ENCODE data around the gene RAB7A. TPM values are rescaled to one million over a fixed set of nuclear protein-coding genes. Genes with fewer than 3 reads are reported as not detected.

The RAB7A gene
- total RNA-seq, 1 experiment from 2014 or later = 50.8 TPM

DNA sequence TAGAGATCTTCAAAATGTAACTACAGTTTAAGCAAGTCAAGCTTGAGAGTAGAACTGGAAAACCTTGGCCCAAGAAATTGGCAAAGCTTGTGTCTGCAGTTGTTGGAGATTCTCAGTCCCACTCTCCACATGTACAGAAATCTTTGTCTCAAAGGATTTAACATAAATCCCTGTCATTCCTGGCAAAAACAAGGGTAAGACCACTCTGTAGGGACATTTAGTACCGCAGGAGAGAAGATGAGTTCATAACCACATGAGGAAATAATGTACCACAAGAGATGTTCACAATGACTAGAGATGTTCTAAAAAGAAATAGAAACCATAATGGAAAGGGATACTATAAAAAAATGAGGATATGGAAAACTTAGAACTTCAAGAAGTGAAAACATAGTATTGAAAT, 73.7 kb downstream of the RAB7A start:
- Histone ChIP-seq H3K4me3 (no peak overlapping the region), H3K9me3 (replicated peaks) (no peaks in the 10 kb centered on the region), H3K36me3 (peaks cover 51% of the 10 kb centered on the region), H3K27me3 (replicated peaks) (no peaks in the 10 kb centered on the region), H3K4me1 (replicated peaks) (peaks cover 12% of the 10 kb centered on the region), H3K27ac (no peak overlapping the region)
- no peak for DNase-seq (ENCODE audit: low read depth in 1 of 2, low spot score in 2 of 2)

DNA sequence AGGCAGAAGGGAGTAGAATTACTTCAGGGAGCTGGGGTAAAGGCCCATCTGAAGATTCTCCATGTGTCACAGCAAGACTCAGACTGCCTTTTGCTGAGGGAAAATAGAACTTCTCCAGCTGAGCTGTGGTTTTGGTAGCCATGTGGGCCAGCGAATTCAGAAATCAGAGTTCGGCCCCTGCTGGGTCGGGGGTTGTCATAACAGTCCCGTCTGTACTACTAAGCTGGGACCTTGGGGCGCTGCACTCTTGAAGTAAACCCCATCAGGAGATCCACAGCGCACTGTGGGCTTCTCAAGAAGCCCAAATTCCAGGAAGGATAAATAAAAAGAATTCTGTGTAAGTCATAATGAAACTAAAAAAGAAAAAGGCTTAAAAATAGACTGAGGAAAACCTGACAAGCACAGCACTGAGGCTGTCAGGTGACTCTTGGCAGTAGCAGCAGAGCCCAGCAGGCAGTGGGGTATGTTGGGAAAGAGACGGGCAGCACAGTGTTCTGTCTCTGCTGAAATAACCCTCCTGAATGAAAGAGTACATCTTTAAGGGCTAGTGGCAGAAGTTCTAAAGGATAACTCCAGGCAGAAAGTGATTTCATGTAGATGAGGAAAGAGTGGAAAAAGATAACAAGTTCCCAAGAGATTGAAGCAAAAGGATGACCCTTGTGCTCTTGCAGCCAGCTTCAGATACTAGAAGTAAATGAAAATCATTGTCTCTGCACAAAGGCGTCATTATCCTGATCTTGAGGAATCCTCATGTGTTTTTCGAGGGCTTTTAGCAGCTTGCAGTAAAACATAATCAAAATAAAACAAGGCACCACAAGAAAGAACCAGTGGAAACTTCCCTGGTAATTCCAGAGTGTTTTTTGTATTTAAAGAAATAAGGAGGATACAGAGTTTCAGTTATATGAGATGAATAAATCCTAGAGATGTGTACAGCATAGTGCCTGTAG, 74.5 kb downstream of the RAB7A start:
- H3K27ac ChIP-seq = no peak overlapping the region
- peaks cover 60% of the 10 kb centered on the region for H3K36me3 ChIP-seq
- no peaks in the 10 kb centered on the region for H3K9me3 ChIP-seq (replicated peaks)
- no peak overlapping the region for H3K4me3 ChIP-seq
- no peaks in the 10 kb centered on the region for H3K27me3 ChIP-seq (replicated peaks)
- peaks cover 17% of the 10 kb centered on the region for H3K4me1 ChIP-seq (replicated peaks)
- DNase-seq (ENCODE audit: low read depth in 1 of 2, low spot score in 2 of 2) = no peak

DNA sequence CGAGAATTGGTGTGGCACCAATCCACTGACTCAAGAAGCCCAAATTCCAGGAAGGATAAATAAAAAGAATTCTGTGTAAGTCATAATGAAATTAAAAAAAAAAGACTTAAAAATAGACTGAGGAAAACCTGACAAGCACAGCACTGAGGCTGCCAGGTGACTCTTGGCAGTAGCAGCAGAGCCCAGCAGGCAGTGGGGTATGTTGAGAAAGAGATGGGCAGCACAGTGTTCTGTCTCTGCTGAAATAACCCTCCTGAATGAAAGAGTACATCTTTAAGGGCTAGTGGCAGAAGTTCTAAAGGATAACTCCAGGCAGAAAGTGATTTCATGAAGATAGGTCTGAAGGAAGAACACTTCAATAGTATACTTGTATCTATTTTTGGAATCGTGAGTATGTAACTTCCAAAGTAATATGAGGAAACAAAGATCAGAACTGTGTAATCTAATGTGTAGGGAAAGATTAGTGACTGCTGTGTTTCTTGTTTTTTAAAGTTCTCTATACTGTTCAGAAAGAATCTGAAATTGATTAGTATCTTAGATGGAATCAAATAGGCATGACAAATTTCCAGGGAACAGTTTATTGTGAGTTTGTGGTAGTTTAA, 75.9 kb downstream of the RAB7A start:
- H3K36me3 ChIP-seq = peaks cover 62% of the 10 kb centered on the region
- H3K4me1 ChIP-seq (replicated peaks) = peaks cover 27% of the 10 kb centered on the region
- no peak overlapping the region for H3K4me3 ChIP-seq
- H3K27ac ChIP-seq = no peak overlapping the region
- no peak for DNase-seq (ENCODE audit: low read depth in 1 of 2, low spot score in 2 of 2)
- H3K9me3 ChIP-seq (replicated peaks) = no peaks in the 10 kb centered on the region
- H3K27me3 ChIP-seq (replicated peaks) = no peaks in the 10 kb centered on the region

DNA sequence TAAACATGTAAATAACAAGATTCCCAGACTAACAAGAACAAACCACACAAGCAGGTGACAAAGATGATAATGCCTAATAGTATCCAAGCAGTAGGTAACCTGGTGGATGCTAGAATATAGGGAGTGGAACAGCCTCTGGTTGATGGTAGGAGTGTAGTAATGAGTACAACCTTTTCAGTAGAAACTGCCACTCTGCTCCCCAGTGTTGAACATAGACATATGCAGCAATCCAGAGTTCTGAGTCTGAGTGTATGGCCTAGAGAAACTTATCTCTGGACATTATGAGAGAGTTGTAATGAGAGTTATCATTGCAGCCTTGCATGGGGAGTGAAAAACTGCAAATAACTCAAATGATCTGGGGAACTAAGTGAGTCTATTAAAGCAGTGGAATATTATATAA, 77.3 kb downstream of the RAB7A start:
- Histone ChIP-seq H3K4me1 (replicated peaks) (peaks cover 27% of the 10 kb centered on the region), H3K4me3 (no peak overlapping the region), H3K27ac (no peak overlapping the region), H3K27me3 (replicated peaks) (no peaks in the 10 kb centered on the region), H3K9me3 (replicated peaks) (no peaks in the 10 kb centered on the region), H3K36me3 (peaks cover 62% of the 10 kb centered on the region)
- no peak for DNase-seq (ENCODE audit: low read depth in 1 of 2, low spot score in 2 of 2)

DNA sequence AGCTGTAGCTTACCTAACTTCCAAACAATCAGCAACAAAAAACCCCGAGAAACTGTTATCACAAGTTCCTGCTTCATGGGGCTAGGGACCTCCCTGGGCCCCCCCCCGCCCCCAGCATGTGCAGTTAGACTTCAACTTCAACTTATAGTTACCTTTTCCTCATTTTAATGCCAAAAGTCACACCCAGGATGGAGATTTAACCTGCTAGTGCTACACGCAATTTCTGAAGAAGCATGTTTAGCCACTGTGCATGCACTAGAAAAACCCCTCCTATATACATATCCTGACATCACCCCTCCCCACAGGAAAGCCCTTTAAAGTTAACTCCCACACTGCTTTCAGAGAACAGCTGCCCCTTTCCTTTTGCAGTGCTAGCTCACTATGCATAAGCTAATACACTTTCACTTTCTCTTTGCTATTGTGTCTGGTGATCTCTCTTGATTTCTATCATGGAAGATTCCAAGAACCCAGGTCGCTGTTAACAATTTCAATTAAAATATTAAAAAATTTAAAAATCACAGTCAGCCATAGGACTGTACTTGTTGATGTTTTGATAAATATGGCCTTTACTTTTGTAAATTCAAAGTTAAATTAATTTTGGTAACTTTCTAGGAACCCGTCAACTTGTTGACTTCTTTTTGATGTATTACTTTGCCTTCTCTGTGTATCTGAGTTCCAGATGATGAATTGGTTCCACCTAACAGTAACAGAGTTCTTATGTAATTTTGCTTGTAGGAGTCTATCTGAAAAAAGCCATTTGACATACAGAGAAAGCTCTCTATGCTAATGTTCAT, 78.2 kb downstream of the RAB7A start:
- peak in 1 of 2 experiments; percentile 27 for DNase-seq (ENCODE audit: low read depth in 1 of 2, low spot score in 2 of 2)
- Histone ChIP-seq H3K9me3 (replicated peaks) (no peaks in the 10 kb centered on the region), H3K27ac (no peak overlapping the region), H3K4me3 (no peak overlapping the region), H3K4me1 (replicated peaks) (peaks cover 27% of the 10 kb centered on the region), H3K27me3 (replicated peaks) (no peaks in the 10 kb centered on the region), H3K36me3 (peaks cover 64% of the 10 kb centered on the region)

DNA sequence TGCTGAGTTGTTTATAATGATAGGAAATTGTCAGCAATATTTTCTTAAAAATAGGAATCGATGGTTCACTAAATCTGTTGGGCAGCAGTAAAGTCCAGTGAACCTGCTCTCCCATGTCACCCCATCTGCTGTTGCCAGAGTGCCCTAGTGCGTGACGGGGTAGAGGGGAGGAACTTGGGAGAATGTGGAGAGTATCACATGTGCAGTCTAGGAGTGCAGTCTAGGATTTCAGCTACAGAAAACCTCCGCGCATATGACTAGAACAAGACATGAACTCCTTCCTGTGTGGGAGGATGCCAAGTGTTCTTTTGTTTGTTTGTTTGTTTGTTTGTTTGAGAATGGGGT, 78.8 kb downstream of the RAB7A start:
- DNase-seq (ENCODE audit: low read depth in 1 of 2, low spot score in 2 of 2) = no peak
- no peaks in the 10 kb centered on the region for H3K27me3 ChIP-seq (replicated peaks)
- H3K27ac ChIP-seq = no peak overlapping the region
- peaks cover 27% of the 10 kb centered on the region for H3K4me1 ChIP-seq (replicated peaks)
- H3K4me3 ChIP-seq = no peak overlapping the region
- H3K36me3 ChIP-seq = peaks cover 62% of the 10 kb centered on the region
- H3K9me3 ChIP-seq (replicated peaks) = no peaks in the 10 kb centered on the region

DNA sequence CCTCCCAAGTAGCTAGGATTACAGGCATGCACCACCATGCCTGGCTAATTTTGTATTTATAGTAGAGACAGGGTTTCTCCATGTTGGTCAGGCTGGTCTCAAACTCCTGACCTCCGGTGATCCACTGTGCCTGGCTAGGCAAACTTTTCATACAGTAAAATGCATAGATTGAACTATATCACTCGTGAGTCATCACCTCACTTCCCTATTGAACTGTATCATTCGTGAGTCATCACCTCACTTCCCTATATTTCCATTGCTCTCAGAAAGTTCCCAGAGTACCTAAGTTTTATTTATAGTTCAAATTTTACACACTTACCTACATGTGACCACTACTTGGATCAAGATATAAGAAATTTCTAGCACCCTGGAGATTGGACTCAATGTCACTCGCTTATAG, 79.8 kb downstream of the RAB7A start:
- Histone ChIP-seq H3K27me3 (replicated peaks) (no peaks in the 10 kb centered on the region), H3K4me3 (no peak overlapping the region), H3K36me3 (peaks cover 60% of the 10 kb centered on the region), H3K27ac (peak overlapping the region; percentile 15; the same call in 1 of the 2 replicates), H3K9me3 (replicated peaks) (no peaks in the 10 kb centered on the region), H3K4me1 (replicated peaks) (peaks cover 27% of the 10 kb centered on the region)
- DNase-seq (ENCODE audit: low read depth in 1 of 2, low spot score in 2 of 2) = no peak

DNA sequence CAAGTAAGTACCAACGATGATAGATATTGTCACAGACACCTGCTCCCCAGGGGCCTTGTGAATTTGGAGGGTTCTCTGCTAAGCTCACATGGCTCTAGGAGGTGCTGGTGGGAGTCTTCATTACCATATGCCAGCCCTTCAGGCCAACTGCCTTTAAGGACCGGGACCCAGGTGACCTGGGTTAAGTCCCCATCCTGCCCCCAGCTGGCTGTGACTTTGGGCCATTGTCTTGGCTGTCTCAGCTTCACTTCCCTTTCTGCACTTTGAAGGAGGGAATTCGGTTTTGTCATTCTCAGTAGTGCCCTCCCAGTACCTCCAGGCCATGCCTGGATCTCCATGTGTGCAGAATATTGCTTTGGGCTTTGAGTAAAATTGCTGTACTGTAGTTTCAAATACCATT, 80.6 kb downstream of the RAB7A start:
- H3K4me1 ChIP-seq (replicated peaks) = peaks cover 27% of the 10 kb centered on the region
- H3K36me3 ChIP-seq = peaks cover 62% of the 10 kb centered on the region
- H3K4me3 ChIP-seq = no peak overlapping the region
- no peaks in the 10 kb centered on the region for H3K27me3 ChIP-seq (replicated peaks)
- H3K9me3 ChIP-seq (replicated peaks) = no peaks in the 10 kb centered on the region
- DNase-seq (ENCODE audit: low read depth in 1 of 2, low spot score in 2 of 2) = no peak
- no peak overlapping the region for H3K27ac ChIP-seq

DNA sequence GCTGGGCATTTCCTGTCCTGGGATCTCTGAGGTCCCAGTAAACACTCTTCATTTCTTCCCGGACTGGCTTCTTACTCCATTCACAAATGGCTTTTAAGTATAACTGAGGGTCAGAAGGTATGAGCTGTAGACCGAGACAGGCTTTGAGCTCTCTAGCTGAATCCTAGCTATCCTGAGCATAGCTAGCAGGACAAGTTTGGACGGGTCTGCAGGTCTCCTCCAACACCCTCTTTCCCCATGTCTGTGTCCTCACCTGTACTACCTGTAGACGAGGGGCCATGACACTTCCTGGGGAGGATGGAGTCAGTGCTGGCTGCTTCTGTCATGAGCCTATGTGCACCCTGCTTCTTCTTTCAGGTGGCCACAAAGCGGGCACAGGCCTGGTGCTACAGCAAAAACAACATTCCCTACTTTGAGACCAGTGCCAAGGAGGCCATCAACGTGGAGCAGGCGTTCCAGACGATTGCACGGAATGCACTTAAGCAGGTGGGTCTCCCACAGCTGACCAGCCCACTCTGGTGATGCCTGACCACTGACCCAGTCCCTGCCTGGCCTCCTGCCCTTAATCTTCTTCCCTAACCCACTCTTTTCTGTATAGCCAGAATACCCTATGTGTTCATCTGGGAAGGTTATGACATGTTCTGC, 81.3 kb downstream of the RAB7A start:
- peaks cover 66% of the 10 kb centered on the region for H3K36me3 ChIP-seq
- no peak for DNase-seq (ENCODE audit: low read depth in 1 of 2, low spot score in 2 of 2)
- no peaks in the 10 kb centered on the region for H3K27me3 ChIP-seq (replicated peaks)
- peaks cover 27% of the 10 kb centered on the region for H3K4me1 ChIP-seq (replicated peaks)
- no peak overlapping the region for H3K27ac ChIP-seq
- H3K4me3 ChIP-seq = no peak overlapping the region
- no peaks in the 10 kb centered on the region for H3K9me3 ChIP-seq (replicated peaks)

DNA sequence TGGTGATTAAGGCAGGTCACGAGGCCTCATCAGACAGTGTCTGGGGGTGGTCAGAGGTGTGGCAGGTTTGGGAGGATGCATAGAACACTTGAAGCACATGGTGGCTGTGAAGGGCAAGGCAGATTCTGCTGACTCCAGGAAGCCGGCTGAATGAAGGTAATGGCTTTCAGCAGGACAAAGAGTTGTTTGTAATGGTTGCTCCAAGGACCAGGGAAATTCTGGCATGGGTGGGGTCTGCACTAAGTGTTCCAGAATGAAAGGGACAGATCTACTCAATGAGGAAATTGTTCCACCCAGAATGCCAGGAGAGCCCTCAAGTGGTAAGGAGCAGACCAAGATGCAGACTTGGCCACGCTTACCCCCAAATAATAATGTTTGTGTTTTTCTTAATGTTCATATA, 82.7 kb downstream of the RAB7A start:
- H3K9me3 ChIP-seq (replicated peaks) = no peaks in the 10 kb centered on the region
- no peak for DNase-seq (ENCODE audit: low read depth in 1 of 2, low spot score in 2 of 2)
- peaks cover 79% of the 10 kb centered on the region for H3K36me3 ChIP-seq
- H3K27ac ChIP-seq = no peak overlapping the region
- H3K4me3 ChIP-seq = no peak overlapping the region
- peaks cover 26% of the 10 kb centered on the region for H3K4me1 ChIP-seq (replicated peaks)
- no peaks in the 10 kb centered on the region for H3K27me3 ChIP-seq (replicated peaks)

DNA sequence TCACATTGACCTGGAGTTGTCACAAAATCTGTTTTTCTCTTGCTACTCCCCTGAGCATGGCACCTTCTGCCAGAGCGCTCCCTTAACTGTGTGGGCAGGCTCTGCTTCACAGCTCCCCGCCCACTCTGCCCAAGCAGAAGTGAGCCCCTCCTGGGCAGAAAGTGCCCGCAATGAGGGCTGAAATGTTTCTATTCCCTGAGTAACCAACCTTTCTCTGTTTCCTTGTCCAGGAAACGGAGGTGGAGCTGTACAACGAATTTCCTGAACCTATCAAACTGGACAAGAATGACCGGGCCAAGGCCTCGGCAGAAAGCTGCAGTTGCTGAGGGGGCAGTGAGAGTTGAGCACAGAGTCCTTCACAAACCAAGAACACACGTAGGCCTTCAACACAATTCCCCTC, 87.1 kb downstream of the RAB7A start:
- Histone ChIP-seq H3K9me3 (replicated peaks) (no peaks in the 10 kb centered on the region), H3K27me3 (replicated peaks) (no peaks in the 10 kb centered on the region), H3K27ac (no peak overlapping the region), H3K36me3 (peaks cover 76% of the 10 kb centered on the region), H3K4me3 (no peak overlapping the region), H3K4me1 (replicated peaks) (no peaks in the 10 kb centered on the region)
- DNase-seq (ENCODE audit: low read depth in 1 of 2, low spot score in 2 of 2) = no peak

DNA sequence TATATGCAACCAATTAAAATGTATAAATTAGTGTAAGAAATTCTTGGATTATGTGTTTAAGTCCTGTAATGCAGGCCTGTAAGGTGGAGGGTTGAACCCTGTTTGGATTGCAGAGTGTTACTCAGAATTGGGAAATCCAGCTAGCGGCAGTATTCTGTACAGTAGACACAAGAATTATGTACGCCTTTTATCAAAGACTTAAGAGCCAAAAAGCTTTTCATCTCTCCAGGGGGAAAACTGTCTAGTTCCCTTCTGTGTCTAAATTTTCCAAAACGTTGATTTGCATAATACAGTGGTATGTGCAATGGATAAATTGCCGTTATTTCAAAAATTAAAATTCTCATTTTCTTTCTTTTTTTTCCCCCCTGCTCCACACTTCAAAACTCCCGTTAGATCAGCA, 88.1 kb downstream of the RAB7A start:
- no peaks in the 10 kb centered on the region for H3K9me3 ChIP-seq (replicated peaks)
- H3K4me1 ChIP-seq (replicated peaks) = no peaks in the 10 kb centered on the region
- H3K27ac ChIP-seq = no peak overlapping the region
- peaks cover 69% of the 10 kb centered on the region for H3K36me3 ChIP-seq
- H3K4me3 ChIP-seq = no peak overlapping the region
- DNase-seq (ENCODE audit: low read depth in 1 of 2, low spot score in 2 of 2) = no peak
- no peaks in the 10 kb centered on the region for H3K27me3 ChIP-seq (replicated peaks)

DNA sequence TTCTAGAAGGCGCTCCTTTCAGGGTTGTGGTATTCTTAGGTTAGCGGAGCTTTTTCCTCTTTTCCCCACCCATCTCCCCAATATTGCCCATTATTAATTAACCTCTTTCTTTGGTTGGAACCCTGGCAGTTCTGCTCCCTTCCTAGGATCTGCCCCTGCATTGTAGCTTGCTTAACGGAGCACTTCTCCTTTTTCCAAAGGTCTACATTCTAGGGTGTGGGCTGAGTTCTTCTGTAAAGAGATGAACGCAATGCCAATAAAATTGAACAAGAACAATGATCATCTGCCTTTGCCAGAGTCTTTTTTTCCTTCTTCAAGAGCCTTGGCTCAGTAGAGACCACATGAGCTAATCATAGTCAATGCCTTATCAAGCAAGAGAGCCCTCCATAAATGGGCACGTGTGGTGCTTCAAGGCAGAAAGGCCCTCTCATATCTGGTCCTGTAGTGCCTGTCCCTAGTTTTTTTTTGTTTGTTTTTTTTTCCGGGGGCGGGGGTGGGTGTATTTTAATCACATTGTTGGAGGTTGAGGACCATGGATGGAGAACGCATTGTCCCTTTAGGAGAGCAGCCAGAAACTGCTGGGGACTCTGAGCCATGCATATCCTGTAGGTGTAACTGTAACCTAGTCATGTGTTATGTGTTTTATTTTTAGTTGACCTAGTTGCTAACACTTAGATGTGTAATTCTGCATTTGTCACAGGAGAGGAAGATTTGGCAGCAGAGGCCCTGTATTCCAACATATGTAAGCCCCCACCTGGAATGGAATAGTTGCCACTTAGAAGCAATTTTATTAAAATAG, 88.7 kb downstream of the RAB7A start:
- no peaks in the 10 kb centered on the region for H3K9me3 ChIP-seq (replicated peaks)
- DNase-seq (ENCODE audit: low read depth in 1 of 2, low spot score in 2 of 2) = no peak
- no peak overlapping the region for H3K4me3 ChIP-seq
- peaks cover 64% of the 10 kb centered on the region for H3K36me3 ChIP-seq
- no peak overlapping the region for H3K27ac ChIP-seq
- no peaks in the 10 kb centered on the region for H3K4me1 ChIP-seq (replicated peaks)
- no peaks in the 10 kb centered on the region for H3K27me3 ChIP-seq (replicated peaks)

Data from SJSA1 (cell line).